SKM-1 treated with dmso at 0.1 percent for 144 hours (cell line): ENCODE measurements around the gene ADSS2.
"Not testable (repeated sequence)": the region's sequence is repeated elsewhere in the genome, so short reads cannot be mapped to it uniquely, and the experiment has no call there.

ENCODE experiments used
- DNase-seq: peaks from one replicate; lab custom pipeline; 2025; ENCODE audit not compliant: unreplicated experiment; lab: John Stamatoyannopoulos, UW

ADSS2 gene

DNA sequence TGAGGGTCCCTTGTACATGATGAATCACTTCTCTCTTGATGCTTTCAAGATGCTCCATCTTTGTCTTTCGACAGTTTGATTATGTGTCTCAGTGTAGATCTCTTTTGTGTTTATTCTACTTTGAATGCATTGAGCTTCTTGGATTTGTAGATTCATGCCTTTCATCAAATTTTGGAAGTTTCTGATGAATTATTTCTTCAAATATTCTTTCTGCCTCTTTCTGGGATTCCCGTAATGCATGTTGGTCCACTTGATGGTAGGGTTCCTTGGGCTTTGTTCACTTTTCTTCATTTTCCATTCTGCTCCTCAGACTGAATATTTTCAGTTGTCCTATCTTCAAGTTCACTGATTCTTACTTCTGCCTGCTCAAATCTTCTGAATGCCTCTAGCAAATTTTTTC is 50.7 kb downstream of the ADSS2 start:
- no peak for DNase-seq

DNA sequence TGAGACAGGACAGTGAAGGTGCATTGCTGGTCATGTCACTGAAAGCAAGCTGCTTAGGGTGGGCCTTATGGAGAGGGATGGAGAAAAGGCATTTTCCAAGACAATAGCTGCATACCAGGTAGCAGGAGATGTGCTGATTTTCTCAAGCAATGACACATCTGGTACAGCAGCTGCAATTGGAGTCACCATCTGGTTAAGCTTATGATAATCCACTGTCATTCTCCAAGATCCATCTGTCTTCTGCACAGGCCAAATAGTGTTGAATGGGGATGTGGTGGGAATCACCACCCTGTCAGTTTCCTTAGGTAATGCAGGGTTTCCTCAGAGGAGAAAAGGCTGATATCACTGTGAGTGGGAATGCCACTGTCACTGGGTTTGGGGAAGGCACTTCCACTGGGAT is 54.6 kb downstream of the ADSS2 start:
- no peak for DNase-seq

DNA sequence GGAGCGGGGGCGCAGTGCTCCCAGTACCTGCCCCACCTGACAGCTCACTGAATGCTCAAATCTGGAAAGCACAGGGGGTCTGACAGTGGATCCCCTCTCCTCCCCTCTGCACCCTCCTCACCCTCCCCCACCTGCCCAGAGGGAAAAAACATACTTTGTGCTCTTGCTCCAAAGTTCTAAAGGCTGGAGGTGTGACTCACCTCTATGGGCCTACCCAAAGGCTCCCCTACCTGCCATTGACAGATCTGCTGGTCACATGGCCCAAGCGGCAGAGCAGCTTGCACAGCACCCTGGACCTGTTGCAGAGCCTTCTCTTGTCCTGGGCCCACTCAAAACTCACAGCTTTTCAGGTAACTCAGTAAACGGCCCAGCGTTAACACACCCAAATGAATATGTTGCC is 55.7 kb downstream of the ADSS2 start:
- DNase-seq, result no peak

DNA sequence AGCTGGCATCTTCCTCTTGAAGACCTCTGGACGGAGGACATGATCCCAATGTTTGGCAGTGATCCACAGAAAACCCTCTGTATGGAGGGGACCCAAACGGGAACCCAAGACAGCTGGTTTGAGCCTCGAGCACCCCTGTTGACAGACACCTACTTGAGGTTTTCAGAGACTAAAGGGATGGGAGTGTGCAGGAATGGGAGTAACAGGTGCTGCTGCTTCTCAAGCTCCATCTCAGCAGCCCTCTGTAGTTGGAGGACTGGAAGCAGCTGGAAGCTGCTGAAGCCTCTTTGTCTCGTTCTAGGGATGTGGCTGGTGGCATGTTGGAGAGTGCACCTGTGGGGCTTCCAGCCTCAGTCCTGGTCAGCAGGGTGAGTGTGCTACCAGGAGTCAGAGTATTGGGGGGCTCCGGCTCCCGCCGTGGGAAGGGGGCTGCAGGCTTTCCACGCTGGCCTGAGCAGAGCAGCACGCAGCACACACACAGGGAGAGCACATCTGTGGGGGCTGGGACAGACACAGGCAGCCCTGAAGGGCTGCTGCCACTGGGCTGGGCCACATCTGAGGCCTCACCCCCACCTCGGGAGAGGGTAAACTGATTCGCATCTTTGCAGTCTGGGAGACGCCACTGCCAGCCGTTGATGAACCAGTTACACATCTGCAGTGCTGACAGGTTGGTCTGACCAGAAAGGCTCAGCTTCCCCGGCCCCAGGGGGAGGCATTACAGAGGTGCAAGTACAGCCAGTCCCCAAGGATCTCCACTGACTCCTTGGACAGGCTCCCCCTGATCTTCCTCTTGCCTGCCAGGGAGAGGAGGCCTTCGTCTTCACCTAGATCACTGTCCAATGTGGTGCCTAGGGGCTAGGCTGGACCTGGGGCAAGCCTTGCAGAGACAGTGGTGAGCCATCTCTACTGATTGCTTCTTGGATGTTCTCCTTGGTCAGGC is 56.6 kb downstream of the ADSS2 start:
- no peak for DNase-seq

DNA sequence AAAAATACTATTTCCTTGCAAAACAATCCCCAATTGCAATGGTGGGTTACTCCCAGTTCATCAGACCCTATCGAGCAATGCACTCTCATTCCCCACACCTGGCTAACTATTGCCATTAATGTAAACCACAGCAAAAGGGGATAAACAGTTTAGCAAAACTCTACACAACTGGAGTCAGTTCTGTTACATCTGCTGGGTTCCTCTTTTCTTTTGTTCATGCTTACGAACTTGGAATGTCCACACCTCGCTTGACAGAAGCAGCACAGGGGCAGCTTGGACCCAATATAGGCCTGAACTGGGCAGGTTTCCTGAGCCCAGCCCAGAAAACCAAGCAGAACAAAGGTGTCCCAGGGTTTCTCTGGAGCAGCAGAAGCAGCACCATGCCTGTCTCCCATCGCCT is 57.4 kb downstream of the ADSS2 start:
- DNase-seq, result no peak

DNA sequence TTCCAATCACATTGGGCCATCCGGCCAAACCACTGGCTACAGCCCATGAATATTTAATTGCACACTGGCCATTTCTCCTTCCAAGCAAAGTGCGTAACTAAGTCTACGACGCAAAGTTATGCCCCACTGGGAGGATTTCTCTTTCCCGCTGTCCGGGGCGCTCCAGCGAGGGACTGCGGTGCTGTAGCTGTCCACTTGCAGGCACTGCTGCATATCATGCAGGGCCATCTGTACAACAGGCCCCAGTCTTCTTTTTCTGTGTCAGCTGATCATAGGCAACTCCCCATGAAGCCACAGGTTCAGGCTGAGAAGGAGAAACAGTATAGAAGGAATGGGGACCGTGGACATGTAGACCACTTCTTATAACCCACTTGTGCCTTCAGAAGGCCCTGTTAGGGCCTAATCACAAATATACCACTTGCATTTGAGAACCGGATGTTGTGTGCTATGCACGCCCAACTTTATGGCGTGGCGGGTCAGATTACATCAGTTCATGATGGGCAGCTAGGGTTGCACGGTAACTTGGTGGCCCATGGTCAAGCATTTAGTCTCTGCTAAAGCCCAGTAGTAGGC is 58.0 kb downstream of the ADSS2 start:
- no peak for DNase-seq

DNA sequence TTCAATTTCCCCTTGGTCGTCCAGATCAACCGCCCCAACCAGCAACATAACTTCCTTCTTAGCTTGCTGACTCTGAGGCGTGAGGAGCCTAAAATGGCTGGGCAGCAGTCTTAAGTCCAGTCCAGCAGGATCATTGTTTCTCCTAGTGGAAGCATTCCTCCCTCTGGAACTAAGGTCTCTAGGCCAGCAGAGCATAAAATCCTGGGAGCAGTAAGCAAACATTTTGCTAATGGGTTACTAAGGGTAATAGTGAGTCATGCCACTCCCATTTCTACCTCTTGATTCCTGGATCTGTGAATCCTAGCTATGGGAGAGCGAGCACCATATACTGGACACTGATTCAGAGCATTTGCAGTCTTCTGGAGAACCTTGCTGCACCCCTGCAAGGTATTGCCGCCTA is 59.9 kb downstream of the ADSS2 start:
- no peak for DNase-seq

DNA sequence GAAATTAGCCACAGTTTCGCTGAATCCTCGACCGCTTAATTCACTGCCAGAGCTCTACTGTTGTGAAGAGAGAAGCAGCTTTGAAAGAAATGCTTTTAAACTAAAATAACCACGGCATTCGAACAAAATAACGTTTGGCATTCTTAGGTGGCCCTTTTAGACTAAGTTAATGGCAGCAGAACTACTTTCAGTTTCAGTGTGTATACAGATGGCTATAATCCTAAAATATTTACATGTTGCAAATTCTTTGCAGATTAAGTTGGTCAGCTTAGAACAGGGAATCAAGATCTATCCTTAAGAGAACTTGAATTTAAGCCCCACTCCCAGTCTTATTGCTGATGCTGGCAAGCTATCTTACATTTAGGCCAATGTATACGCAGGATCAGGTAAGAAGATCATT is 62.7 kb downstream of the ADSS2 start:
- no peak for DNase-seq

DNA sequence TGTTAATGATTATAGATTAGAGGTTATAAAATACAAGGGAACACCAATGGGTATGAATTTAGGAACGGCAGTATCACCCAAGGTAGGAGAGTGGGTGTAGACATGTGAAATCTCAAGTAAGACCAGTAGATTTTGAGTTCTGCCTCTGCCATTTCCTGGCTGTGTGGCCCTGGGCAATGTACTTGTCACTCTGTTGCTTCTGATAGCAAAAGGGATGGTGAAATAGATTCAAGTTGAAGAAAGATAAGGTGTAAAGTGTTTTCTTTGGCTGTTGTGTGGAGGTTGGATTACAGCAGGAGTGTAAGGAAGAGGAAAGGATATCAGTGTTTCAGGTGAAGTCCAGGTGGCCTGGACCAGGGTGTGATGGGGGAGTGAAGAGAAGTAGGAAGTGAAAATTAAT is 64.3 kb downstream of the ADSS2 start:
- DNase-seq, result no peak

DNA sequence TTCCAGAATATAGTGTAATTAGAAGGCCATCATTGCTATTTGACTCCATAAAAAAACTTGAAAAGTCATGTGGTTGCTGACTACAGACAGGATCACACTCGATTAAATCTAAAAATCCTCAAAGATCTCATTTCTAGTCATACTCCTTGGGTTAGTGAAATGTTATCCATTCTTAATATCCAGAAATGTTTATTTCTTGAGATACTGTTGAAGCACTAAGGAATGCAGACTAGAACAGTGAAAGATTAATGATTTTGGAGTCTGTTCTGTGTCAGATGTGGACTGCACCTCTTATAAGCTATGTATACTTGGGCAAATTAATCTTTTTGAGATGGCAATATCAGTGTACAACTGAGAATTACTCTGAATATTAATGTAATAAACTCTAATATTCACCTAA is 65.1 kb downstream of the ADSS2 start:
- no peak for DNase-seq

DNA sequence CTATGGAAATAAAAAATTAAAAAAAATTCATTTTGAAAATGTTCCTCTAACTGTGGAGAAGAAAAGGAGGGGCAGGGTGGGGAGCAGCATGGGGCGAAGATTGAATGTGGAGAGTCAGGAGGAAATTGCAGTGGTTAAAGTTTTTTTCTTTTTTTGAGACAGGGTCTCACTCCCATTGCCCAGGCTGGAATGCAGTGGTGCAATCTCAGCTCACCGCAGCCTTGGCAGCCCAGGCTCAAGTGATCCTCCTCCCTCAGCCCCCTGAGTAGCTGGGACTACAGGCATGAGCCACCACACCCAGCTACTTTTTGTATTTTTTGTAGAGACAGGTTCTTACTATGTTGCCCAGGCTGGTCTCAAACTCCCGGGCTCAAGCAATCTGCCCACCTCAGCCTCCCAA is 67.6 kb downstream of the ADSS2 start:
- DNase-seq, result no peak

DNA sequence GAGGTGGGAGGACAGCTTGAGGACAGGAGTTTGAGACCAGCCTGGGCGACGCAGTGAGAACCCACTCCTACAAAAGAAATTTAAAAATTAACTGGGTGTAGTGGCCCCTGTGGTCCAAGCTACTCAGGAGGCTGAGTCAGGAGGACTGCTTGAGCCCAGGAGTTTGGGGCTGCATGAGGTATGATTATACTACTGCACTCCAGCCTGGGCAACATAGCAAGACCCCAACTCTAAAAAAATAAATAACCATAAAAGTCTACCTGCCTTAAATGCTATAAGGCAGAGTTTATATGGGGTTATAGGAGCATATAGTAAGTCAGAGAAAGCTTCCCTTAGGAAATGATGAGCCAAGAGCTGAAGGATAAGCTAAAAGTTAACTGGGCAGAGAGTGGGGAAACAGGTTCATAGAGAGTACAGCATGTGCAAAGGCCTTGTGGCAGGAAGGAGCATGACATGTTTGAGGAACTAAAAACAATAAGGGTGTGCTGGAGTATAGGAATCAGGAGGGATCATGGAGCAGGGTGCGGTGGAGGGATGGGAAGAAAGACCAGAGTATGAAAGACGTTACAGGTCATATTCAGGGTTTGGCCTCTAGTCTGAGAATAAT is 68.3 kb downstream of the ADSS2 start:
- peak; percentile 44 for DNase-seq

DNA sequence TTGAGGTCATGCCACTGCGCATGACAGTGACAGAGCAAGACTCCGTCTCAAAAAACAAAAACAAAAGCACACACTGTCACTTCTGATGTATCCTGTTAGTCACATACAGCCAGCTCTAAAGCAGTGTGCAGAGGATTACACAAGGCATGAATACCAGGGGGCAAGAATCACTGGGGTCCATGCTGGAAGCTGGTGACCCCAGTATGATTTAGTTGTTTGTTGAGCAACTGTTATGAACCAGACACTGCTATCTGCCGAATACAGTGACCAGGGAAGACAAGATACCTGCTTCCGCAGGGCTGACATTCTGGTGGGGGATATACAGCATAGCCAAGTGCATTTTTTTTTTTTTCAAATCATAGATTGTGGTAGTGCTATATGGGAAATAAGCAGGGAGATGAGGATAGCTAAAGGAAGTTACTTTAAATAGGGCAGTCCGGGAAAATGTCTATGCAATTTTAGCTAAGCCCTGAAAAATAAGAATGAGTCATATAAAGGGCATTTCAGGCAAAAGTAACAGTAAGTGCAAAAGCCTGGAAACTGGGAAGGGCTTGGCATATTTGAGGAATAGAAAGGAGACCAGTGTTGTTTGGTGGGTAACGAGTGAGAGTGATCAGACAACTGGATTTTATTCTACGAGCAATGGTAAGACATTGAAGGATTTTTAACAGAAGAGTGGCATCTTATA is 69.7 kb downstream of the ADSS2 start:
- no peak for DNase-seq

DNA sequence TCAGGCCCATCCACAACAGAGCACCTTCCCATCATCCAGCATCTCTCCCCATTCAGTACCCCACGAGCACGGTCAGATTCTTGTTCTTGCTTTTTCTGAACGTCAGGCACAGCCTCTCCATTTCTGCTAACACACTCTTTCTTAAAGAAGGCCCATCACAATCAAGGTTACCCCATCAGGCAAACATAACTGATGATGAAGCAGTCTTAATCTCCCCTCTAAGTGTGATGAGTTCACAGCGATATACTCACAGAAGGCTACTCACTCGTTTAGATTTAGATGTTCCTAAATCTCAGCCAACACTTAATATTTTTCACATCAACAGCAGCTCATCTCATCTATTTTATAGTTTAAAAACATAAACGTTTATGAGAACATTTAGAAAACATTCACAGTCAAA is 75.6 kb downstream of the ADSS2 start:
- no peak for DNase-seq

DNA sequence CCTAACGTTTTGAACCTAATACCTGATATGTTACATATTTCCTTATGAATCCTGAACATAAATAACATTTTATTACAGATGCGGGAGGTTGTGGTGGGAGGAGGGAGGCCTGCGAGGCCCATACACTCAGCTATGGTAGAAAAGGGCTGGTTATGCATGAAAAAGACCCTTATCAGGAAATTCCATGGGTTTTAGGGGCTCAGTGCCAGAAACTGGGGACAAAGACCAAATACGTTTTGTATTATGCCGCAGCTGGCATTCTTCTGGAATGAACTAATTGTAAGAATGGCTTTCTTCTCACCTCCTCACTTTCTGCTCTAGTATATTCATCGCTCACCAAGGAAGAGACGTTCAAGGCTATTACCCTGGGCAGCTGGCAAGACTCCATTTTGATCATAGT is 76.7 kb downstream of the ADSS2 start:
- no peak for DNase-seq

DNA sequence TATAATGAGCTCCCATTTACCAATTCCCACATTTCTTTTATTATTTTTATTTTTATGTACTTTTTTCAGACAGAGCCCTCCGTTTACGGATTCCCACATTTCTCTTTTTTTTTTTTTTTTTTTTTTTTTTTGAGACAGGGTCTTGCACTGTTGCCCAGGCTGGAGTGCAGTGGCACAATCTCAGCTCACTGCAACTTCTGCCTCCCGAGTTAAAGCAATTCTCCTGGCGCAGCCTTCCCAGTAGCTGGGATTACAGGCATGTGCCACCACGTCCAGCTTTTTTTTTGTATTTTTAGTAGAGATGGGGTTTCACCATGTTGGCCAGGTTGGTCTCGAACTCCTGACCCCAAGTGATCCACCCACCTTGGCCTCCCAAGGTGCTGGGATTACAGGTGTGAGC is 77.2 kb downstream of the ADSS2 start:
- not testable (repeated sequence) for DNase-seq

DNA sequence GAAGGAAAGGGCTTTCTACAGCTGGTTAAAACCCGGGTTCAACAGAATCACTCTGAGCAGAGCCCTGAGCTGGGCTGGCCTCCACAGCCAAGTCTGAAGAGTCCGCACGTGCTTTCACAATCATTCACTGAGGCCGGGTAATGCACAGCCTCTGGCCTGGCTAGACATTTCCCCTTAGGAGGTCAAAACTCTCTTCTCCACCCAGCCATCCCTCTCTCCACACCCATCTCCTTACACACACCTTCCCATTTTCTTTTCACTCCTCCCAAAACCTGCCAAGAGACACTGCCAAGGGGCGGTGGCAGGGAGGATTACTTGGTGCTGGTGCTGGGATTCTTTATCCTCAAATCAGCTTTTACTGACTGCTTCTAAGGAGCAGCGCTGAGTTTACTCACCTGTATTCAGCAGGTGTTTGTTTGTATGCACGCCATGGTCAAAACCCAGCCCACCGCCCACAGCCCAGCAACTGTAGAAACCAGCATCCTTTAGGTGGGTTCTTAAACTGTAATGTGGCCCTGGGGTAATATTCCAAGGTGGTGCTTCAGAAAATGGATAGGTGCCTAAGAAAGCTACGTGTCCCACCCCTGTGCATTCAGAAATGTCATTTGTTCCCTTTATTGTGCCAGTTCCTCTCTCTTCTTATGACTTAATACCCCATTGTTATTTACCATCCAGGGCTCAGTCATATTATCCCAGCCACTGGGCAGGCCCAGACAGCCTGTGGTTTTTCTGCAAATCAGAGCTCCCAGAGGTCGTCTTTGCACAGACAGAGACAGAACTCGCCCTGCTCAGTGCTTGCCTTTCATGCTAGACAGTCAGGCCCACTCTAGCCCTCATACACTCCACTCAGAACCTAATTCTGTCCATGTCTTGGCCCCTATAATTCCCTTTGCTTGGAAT is 80.2 kb downstream of the ADSS2 start:
- DNase-seq, result peak; percentile 83

DNA sequence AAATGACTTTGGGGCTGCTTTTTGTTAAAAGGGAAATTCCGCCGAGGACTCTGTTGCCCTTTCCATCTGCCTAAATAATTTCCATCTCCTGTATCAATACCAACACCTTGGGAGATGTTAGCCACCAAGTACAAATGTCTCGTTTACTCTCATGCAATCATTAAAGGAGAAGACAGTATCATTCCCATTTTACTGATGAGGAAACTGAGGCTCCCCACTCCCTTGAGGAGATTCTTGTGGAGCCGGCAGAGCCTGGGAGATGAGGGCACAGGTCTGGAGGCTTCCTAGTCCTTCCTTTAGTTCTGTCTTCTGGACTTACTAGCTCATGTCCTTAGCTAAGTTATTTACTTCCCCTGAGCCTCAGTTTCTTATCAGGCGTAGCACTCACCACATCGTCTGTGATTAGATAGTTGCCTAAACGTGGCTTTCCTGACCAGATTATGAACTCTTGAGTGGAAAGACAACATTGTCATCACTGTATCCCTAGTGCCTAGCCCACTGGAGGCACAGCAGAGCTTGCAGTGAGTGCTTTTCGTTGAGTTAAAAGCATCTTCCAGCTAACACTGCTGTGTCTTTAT is 81.6 kb downstream of the ADSS2 start:
- DNase-seq, result peak; percentile 20

DNA sequence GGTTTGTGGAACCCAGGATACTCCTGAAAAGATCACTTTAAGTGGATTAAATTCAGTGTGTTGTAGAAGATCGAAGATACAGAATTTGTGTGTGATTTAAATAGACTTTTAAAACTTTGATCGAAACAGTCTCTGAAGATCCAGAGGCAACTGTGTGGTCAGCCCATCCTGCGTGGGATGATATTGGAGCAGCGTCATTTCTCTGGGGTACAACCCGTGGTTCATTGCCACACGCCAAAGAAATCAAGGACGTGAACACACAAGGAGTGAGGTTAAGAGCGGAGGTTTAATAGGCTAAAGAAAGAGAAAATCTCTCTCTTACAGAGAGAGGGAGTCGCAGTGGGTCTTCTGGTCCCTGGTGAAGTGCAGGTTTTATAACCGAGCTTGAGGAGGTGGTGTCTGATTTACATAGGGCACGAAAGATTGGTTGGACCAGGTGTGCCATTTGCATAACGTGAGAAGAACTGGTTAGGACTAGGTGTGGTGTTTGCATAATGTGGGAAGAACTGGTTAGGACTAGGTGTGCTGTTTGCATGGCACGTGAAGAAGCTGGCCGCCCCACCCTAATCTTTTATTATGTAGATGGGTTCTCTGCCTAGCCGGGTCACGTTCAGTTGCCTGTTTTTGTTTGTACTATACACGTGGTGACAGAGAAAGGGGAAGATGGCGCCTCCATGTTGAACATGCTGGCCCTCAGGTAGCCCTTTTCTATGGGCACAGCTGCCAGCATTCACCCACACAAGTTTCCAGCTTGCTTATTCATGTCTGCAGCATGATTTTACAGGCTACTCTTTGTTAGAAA is 82.3 kb downstream of the ADSS2 start:
- DNase-seq, result no peak

DNA sequence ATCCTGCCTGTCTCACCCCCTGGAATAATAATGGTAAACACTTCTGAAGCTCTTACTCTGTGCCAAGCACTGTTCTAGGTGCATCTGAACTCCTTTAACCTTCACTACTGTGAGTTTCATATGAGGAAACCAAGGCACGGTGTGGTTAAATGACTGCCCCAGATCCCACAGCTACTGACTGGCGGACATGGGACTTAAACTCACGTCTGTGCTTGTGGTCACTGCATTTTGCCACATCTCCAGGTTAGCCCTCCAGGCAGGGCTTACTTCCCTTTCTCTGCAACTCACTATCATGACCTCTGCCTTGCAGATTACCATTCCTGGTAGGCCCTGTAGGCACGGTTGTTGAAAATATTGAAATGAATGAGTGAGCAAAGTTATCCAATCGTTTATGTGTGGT is 83.4 kb downstream of the ADSS2 start:
- peak; percentile 96 for DNase-seq
